GM12801 (cell line): Measurements from ENCODE around the gene ITGB5.

Source experiments
- TF ChIP-seq, protein P1 (sequence below): IDR thresholded peaks from one replicate; pipeline ENCODE4 v1.5.1; 2011; ENCODE audit warnings: control low read depth; ENCODE audit not compliant: insufficient read length; ENCODE audit errors: extremely low read depth

Gene ITGB5

GRCh38 chr3:124915254-124915653, 28.1 kb upstream of the ITGB5 start:
- TF ChIP-seq, protein P1, sequence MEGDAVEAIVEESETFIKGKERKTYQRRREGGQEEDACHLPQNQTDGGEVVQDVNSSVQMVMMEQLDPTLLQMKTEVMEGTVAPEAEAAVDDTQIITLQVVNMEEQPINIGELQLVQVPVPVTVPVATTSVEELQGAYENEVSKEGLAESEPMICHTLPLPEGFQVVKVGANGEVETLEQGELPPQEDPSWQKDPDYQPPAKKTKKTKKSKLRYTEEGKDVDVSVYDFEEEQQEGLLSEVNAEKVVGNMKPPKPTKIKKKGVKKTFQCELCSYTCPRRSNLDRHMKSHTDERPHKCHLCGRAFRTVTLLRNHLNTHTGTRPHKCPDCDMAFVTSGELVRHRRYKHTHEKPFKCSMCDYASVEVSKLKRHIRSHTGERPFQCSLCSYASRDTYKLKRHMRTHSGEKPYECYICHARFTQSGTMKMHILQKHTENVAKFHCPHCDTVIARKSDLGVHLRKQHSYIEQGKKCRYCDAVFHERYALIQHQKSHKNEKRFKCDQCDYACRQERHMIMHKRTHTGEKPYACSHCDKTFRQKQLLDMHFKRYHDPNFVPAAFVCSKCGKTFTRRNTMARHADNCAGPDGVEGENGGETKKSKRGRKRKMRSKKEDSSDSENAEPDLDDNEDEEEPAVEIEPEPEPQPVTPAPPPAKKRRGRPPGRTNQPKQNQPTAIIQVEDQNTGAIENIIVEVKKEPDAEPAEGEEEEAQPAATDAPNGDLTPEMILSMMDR, result no peak

DNA sequence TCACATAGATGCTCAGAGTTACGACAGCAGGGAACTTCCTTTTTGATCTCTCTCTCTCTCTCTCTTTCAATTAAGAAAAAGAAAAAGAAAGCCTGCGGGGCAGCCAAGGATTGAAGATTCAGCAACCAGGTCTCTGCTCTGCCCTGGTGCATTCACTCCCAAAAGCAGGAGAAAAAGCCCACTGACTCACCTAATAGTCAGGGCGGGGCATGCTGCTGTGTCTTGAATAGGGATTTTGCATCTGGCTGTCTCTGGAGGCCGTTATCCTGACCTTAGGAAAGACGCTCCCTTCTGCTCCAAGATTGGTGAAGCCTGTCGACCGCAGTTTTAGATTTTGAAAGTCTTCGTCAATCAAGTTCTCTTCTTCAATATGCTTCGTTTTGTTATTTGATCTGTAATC, 20.8 kb upstream of the ITGB5 start:
- TF ChIP-seq, protein P1, result no peak

DNA sequence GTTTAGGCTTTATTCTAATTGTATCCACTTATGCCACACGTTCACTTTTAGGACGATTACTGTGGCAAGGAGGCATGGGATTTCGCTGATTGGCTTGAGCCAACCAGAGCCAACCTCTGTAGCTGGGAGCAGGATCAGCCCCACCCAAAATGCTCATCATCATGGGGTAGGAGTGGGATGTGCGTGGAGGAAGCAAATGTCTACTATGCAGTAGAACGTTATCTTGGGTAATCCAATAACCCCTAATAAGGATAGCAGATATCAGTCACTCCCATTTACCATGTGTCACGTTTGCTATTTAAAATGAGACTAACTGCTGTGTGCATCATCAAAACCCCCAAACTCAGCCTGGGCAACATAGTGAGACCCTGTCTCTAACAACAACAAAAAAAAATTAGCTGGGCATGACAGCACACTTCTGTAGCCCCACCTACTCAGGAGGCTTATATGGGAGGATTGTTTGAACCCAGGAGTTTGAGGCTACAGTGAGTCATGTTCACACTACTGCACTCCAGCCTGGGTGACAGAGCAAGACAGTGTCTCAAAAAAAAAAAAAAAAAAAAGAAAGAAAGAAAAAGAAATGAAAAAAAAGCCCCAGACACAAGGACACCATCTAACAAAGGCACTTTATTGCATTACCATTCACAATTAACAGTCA, 17.8 kb upstream of the ITGB5 start:
- TF ChIP-seq, protein P1, result no peak

- TF ChIP-seq, protein P1, result no peak
Measured at GRCh38 chr3:124903896-124904834, 17.0 kb upstream of the ITGB5 start.

GRCh38 chr3:124896824-124897526, 9.8 kb upstream of the ITGB5 start:
- TF ChIP-seq, protein P1, result no peak

DNA sequence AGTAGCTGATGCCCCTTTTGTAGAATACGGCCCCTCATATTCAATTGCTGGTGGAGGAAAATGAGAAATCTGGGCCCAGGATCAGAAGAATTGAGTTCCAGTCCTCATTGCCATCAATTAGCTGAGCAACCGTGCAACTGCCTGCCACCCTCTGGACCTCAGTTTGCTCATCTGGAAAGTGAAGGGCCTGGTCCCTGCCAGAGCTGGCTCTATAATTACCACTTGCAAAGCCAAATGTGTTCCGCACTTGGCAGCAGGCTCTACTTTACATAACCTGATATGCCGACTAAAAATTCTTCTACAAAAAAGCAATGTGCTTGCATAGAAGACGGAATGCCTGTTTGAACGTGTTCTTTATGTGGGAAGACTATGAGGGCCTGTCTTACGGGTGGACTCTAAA, 8.6 kb upstream of the ITGB5 start:
- TF ChIP-seq, protein P1, result no peak

DNA sequence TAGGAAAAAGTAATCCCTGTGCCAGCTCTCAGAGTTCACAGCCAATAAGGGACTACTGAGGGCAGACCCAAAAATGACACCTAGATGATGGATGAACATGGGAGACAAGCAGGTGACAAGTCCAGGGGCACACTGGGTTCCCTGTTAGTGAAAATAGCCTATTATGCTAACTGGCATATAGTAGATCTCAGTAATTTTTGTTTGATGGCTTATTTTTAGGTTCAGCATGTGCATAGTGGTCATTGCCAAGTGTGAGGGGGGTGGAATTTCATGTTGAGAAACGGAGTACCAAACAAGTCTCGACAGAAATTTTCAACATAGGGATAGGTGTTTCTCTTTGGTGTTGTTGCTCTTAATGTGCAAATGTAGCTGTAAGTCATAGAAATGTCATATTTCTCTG, 6.4 kb upstream of the ITGB5 start:
- TF ChIP-seq, protein P1, result no peak
